PFSK-1 (cell line): ENCODE measurements around the gene PLSCR5.

Source experiments
- FOXP2 ChIP-seq: optimal IDR thresholded peaks from 2 replicates; pipeline ENCODE3; 2011; ENCODE audit warnings: borderline replicate concordance, control low read depth, inconsistent platforms; ENCODE audit not compliant: insufficient read depth; ENCODE audit errors: extremely low read length, extremely low read depth
- POLR2AphosphoS5 ChIP-seq: IDR thresholded peaks from 2 replicates; pipeline ENCODE4 v1.6.1; 2012; ENCODE audit warnings: low read depth, mild to moderate bottlenecking, control low read depth, low read length, moderate library complexity
- SIN3A ChIP-seq: IDR thresholded peaks from 2 replicates; pipeline ENCODE4 v1.6.1; 2012; ENCODE audit warnings: mild to moderate bottlenecking, low read length, moderate library complexity, borderline replicate concordance; ENCODE audit not compliant: insufficient read depth
- TAF1 ChIP-seq: IDR thresholded peaks from 2 replicates; pipeline ENCODE4 v1.6.1; 2012; ENCODE audit warnings: low read length, control low read depth, borderline replicate concordance; ENCODE audit not compliant: insufficient read depth
- TF ChIP-seq, protein P1 (sequence below), 2 experiments: IDR thresholded peaks; 2 replicates each; pipeline versions ENCODE4 v1.6.1 to v1.8.0; 2011 to 2012; ENCODE audit warnings: low read depth in 2 of 2, low read length in 2 of 2, control low read depth in 1 of 2, inconsistent platforms in 1 of 2, mild to moderate bottlenecking in 1 of 2, moderate library complexity in 1 of 2; ENCODE audit not compliant: insufficient read depth in 1 of 2

DNA sequence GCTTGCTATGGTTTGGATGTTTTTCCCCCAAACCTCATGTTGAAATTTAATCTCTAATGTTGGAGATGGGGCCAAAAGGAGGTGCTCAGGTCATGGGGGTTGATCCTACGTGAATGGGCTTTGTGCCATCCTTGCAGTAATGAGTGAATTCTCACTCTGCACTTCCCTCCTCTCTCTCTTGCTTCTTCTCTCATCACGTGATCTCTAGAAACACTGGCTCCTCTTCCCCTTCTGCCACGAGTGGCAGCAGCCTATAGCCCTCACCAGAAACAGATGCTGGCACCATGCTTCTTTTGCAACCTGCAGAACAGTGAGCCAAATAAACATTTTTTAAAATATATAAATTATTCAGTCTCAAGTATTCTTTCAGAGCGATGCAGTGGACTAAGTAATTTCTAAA is 47.4 kb downstream of the PLSCR5 start:
- no peak for TF ChIP-seq POLR2AphosphoS5
- TF ChIP-seq, protein P1, sequence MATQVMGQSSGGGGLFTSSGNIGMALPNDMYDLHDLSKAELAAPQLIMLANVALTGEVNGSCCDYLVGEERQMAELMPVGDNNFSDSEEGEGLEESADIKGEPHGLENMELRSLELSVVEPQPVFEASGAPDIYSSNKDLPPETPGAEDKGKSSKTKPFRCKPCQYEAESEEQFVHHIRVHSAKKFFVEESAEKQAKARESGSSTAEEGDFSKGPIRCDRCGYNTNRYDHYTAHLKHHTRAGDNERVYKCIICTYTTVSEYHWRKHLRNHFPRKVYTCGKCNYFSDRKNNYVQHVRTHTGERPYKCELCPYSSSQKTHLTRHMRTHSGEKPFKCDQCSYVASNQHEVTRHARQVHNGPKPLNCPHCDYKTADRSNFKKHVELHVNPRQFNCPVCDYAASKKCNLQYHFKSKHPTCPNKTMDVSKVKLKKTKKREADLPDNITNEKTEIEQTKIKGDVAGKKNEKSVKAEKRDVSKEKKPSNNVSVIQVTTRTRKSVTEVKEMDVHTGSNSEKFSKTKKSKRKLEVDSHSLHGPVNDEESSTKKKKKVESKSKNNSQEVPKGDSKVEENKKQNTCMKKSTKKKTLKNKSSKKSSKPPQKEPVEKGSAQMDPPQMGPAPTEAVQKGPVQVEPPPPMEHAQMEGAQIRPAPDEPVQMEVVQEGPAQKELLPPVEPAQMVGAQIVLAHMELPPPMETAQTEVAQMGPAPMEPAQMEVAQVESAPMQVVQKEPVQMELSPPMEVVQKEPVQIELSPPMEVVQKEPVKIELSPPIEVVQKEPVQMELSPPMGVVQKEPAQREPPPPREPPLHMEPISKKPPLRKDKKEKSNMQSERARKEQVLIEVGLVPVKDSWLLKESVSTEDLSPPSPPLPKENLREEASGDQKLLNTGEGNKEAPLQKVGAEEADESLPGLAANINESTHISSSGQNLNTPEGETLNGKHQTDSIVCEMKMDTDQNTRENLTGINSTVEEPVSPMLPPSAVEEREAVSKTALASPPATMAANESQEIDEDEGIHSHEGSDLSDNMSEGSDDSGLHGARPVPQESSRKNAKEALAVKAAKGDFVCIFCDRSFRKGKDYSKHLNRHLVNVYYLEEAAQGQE (IDR thresholded peaks at IDR 0.05; ENCODE audit: insufficient read depth in 1 of 2, low read depth in 2 of 2, low read length in 2 of 2) = no peak
- no peak for TF ChIP-seq SIN3A
- TF ChIP-seq TAF1 = no peak
- TF ChIP-seq FOXP2 = no peak
